Karpas-422 (cell line): ENCODE measurements around the gene TTC3. TPM values are rescaled to one million over a fixed set of nuclear protein-coding genes. Genes with fewer than 3 reads are reported as not detected.

Experiments
- DNase-seq: peaks from one replicate; pipeline ENCODE4 v3.0.0-alpha.2; 2015
- H2AFZ ChIP-seq: fragments of 200-600 bp; sonication (generic); 2 replicates; pipeline ENCODE4 v1.6.1; 2014; ENCODE audit warnings: antibody characterized with exemption, low read length, mixed read lengths
- H3K27ac ChIP-seq: fragments of 200-600 bp; sonication (generic); 2 replicates; pipeline ENCODE4 v1.5.1; 2014; ENCODE audit warnings: mild to moderate bottlenecking, low read length, moderate library complexity
- H3K27me3 ChIP-seq: fragments of 200-600 bp; sonication (generic); 2 replicates; pipeline ENCODE4 v1.6.1; 2014; ENCODE audit warnings: low read length, mixed read lengths
- H3K36me3 ChIP-seq: fragments of 200-600 bp; sonication (generic); 2 replicates; pipeline ENCODE4 v1.6.1; 2014; ENCODE audit warnings: low read length, mixed read lengths; ENCODE audit not compliant: insufficient read depth
- H3K4me1 ChIP-seq: fragments of 200-600 bp; sonication (generic); 2 replicates; pipeline ENCODE4 v1.6.1; 2014; ENCODE audit warnings: mild to moderate bottlenecking, low read length, mixed read lengths
- H3K4me2 ChIP-seq: fragments of 200-600 bp; sonication (generic); 2 replicates; pipeline ENCODE4 v1.6.1; 2014; ENCODE audit warnings: low read length, low read depth, mild to moderate bottlenecking; ENCODE audit not compliant: poor library complexity, severe bottlenecking
- H3K4me3 ChIP-seq: fragments of 200-600 bp; sonication (generic); 2 replicates; pipeline ENCODE4 v1.5.1; 2014; ENCODE audit warnings: mild to moderate bottlenecking, antibody characterized with exemption, low read length, mixed read lengths
- H3K79me2 ChIP-seq: fragments of 200-600 bp; sonication (generic); 2 replicates; pipeline ENCODE4 v1.6.1; 2014; ENCODE audit warnings: mild to moderate bottlenecking, low read length, mixed read lengths
- H3K9ac ChIP-seq: fragments of 200-600 bp; sonication (generic); 2 replicates; pipeline ENCODE4 v1.6.0; 2014; ENCODE audit warnings: low read length
- H3K9me2 ChIP-seq: fragments of 200-600 bp; sonication (generic), shearing (Covaris generic); replicated peaks from 2 replicates; pipeline ENCODE4 v1.6.0; 2014; ENCODE audit warnings: mild to moderate bottlenecking, low read length, moderate library complexity; ENCODE audit not compliant: insufficient read depth
- H3K9me3 ChIP-seq: fragments of 300-700, 200-600 bp; sonication (generic); 2 replicates; pipeline ENCODE4 v1.6.1; 2014; ENCODE audit warnings: low read length, mixed read lengths
- H4K20me1 ChIP-seq: fragments of 200-600 bp; sonication (generic); 2 replicates; pipeline ENCODE4 v1.6.1; 2014; ENCODE audit warnings: mild to moderate bottlenecking, antibody characterized with exemption, low read length, low read depth; ENCODE audit not compliant: insufficient read depth
- small RNA-seq: library from RNA; depleted of rRNA; stranded (forward); fragments of <200 nt; gene quantifications from one replicate; pipeline ENCODE3, GENCODE V24; 2014
- total RNA-seq: library from RNA; depleted of rRNA; stranded (reverse); fragments of >200 nt; shearing (Covaris generic); gene quantifications from 2 replicates; pipeline ENCODE4 v1.2.3, GENCODE V29; 2014; ENCODE audit warnings: low replicate concordance; rRNA removed

Gene TTC3
- total RNA-seq, 1 experiment from 2014 or later = 204 TPM

- peaks cover 7% of the 10 kb centered on the region; the same call in 1 of the 2 replicates for H3K4me1 ChIP-seq
- no peak for DNase-seq
- no peaks in the 10 kb centered on the region for H4K20me1 ChIP-seq
Observed at GRCh38 chr21:37249112-37249904, 176.3 kb downstream of the TTC3 start.

GRCh38 chr21:37251294-37251634, 178.2 kb downstream of the TTC3 start:
- Histone ChIP-seq H3K9me3 (no peaks in the 10 kb centered on the region), H3K9ac (no peak overlapping the region), H3K4me1 (peaks cover 5% of the 10 kb centered on the region; the same call in 1 of the 2 replicates), H3K9me2 (no peaks in the 10 kb centered on the region), H3K4me3 (no peak overlapping the region), H4K20me1 (no peaks in the 10 kb centered on the region), H2AFZ (no peak overlapping the region), H3K36me3 (no peaks in the 10 kb centered on the region), H3K4me2 (no peak overlapping the region), H3K27ac (no peak overlapping the region), H3K79me2 (peaks cover 99% of the 10 kb centered on the region), H3K27me3 (no peaks in the 10 kb centered on the region)
- no peak for DNase-seq

More at GRCh38 chr21:37249112-37249904, 176.3 kb downstream of the TTC3 start:
- Histone ChIP-seq H3K27ac (no peak overlapping the region), H3K36me3 (no peaks in the 10 kb centered on the region), H3K9me3 (no peaks in the 10 kb centered on the region), H3K9ac (no peak overlapping the region), H3K27me3 (no peaks in the 10 kb centered on the region), H3K4me2 (no peak overlapping the region), H3K9me2 (no peaks in the 10 kb centered on the region), H3K79me2 (peaks cover 100% of the 10 kb centered on the region), H2AFZ (no peak overlapping the region), H3K4me3 (no peak overlapping the region)

Small RNA genes lying within 50 kb of the gene (small RNA-seq; reads per million reads assigned to genes)
- gene RN7SL678P = not detected
- not detected for gene RNU6-696P

Other genes starting within 250 kb of the TTC3 start
- 36.2 and 55.9 TPM in 2 replicates for gene HLCS, start 106.6 kb upstream of the TTC3 start, total RNA-seq
- gene RIPPLY3, start 66.6 kb upstream of the TTC3 start, total RNA-seq = not detected in 2 replicates
- 17.1 and 63.1 TPM in 2 replicates for gene PIGP, start 183 bp upstream of the TTC3 start, total RNA-seq
- gene VPS26C, start 194.1 kb downstream of the TTC3 start, total RNA-seq = 36.7 and 43.2 TPM in 2 replicates